Neural progenitor cell (in vitro differentiated cells): ENCODE data around the gene IGSF10.

ENCODE experiments used
- CTCF ChIP-seq: fragments of 200-600 bp; sonication (generic); IDR thresholded peaks from 2 replicates; pipeline ENCODE4 v1.5.1; 2017; ENCODE audit warnings: antibody characterized with exemption, mild to moderate bottlenecking
- EZH2phosphoT487 ChIP-seq: fragments of 200-600 bp; sonication (generic); IDR thresholded peaks from 2 replicates; pipeline ENCODE4 v1.6.1; 2017; ENCODE audit warnings: antibody characterized with exemption

- TF ChIP-seq CTCF, result no peak
- TF ChIP-seq EZH2phosphoT487, result no peak
Measured at GRCh38 chr3:151459358-151459757, 1.5 kb downstream of the IGSF10 start.
